ACC112 (cell line): ENCODE results near the gene ARL2.
"Not testable (repeated sequence)": the region's sequence is repeated elsewhere in the genome, so short reads cannot be mapped to it uniquely, and the experiment has no call there.

Source experiments
- H2AFZ ChIP-seq: fragments of 200-600 bp; sonication (generic); one replicate; pipeline ENCODE4 v1.6.0; 2017; ENCODE audit warnings: antibody characterized with exemption, low read length; ENCODE audit not compliant: unreplicated experiment
- H3K27ac ChIP-seq: fragments of 200-600 bp; sonication (generic); 2 replicates; pipeline ENCODE4 v1.5.1; 2014; ENCODE audit warnings: low read depth, mild to moderate bottlenecking, antibody characterized with exemption, low read length, moderate library complexity
- H3K27me3 ChIP-seq: fragments of 200-600 bp; sonication (generic); 2 replicates; pipeline ENCODE4 v1.6.1; 2014; ENCODE audit warnings: mild to moderate bottlenecking, antibody characterized with exemption, low read length, moderate library complexity, mixed read lengths; ENCODE audit not compliant: insufficient read depth
- H3K36me3 ChIP-seq: fragments of 200-600 bp; sonication (generic); 2 replicates; pipeline ENCODE4 v1.6.1; 2016; ENCODE audit warnings: mild to moderate bottlenecking, antibody characterized with exemption, low read length, moderate library complexity, mixed read lengths; ENCODE audit not compliant: insufficient read depth
- H3K4me1 ChIP-seq: fragments of 200-600 bp; sonication (generic); one replicate; pipeline ENCODE4 v1.6.1; 2016; ENCODE audit warnings: low read length, mixed read lengths; ENCODE audit not compliant: insufficient read depth, unreplicated experiment, control insufficient read depth
- H3K4me3 ChIP-seq: fragments of 200-600 bp; sonication (generic); 2 replicates; pipeline ENCODE4 v1.5.1; 2014; ENCODE audit warnings: mild to moderate bottlenecking, low read depth, low read length
- H3K79me2 ChIP-seq: fragments of 200-600 bp; sonication (generic); one replicate; pipeline ENCODE4 v1.6.0; 2016; ENCODE audit warnings: low read length; ENCODE audit not compliant: control insufficient read depth, unreplicated experiment, insufficient read depth

The ARL2 gene

DNA sequence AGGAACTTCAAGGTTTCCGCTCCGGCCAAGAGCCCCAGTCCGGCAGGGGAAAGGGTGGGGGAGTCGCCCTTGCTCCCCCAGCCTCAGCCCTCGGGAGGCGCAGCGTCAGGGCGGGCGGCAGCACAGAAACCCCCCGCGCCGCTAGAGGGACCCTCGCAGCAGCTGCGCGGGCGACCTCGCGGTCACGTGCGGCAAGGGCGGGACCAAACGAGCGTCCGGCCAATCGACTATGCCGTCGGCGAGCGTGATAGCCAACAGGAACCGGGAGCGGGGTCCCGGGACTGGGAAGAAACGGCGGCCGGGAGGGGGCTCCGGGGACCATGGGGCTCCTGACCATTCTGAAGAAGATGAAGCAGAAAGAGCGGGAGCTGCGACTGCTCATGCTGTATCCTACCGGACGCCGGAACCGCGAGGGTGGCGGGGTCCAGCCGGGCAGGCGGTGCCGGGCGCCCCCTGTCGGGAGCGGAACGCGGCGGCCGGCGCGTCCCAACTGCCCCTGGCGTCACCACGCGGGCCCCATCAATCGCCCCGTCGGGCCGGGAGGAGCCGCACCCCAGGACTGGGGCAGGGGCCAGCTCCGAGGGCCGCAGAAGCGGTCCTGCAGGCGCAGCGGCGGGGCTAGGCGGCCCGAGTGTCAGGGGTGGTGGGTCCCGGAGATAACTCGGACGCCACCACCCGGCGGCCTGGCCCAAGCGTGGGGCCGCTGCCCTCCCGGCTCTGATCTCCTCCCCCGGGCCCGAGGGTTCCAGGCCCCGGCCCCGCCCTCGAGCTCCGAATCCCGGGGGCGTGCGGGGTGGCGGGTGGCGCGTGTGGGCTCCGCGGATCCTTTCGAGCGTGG, at the start of gene ARL2:
ARL2 (plus strand) TSS at position 273 of the 838 bp plus-strand sequence; CDS start at position 321, 48 bp downstream.
- peak within 1 kb of the TSS; percentile 99 for H2AFZ ChIP-seq
- peaks cover 4% of the 10 kb centered on the region for H3K4me1 ChIP-seq
- peak within 1 kb of the TSS; percentile 97 for H3K4me3 ChIP-seq
- peaks cover 2% of the 10 kb centered on the region for H3K79me2 ChIP-seq
- no peaks in the 10 kb centered on the region for H3K27me3 ChIP-seq
- peak within 1 kb of the TSS; percentile 90 for H3K27ac ChIP-seq
- 0 out of 2 replicates have a peak, but pooled peaks cover 6% of the 10 kb centered on the region for H3K36me3 ChIP-seq

DNA sequence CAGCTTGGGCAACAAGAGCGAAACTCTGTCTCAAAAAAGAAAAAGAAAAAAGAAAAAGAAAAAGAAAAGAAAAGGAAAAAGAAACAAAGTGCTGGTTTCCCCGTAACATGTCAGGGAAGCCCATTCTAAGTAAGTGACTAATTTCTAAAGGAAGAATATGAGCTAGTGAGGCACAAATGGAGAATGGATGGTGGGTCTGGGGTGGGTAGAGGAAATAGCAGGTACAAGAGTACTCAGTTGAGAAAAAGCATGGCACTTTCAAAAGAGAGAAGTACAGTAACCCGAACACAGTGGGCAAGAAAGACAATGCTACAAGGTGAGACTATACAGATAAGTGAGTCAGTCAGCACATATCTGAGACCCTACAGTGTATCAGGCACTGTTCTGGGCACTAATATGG, 46.6 kb upstream of the ARL2 start:
- Histone ChIP-seq H3K36me3 (no peaks in the 10 kb centered on the region), H3K79me2 (no peaks in the 10 kb centered on the region), H3K4me1 (peaks cover 4% of the 10 kb centered on the region), H3K4me3 (no peak overlapping the region), H3K27me3 (no peaks in the 10 kb centered on the region; the same call in 1 of the 2 replicates), H3K27ac (no peak overlapping the region), H2AFZ (no peak overlapping the region)

DNA sequence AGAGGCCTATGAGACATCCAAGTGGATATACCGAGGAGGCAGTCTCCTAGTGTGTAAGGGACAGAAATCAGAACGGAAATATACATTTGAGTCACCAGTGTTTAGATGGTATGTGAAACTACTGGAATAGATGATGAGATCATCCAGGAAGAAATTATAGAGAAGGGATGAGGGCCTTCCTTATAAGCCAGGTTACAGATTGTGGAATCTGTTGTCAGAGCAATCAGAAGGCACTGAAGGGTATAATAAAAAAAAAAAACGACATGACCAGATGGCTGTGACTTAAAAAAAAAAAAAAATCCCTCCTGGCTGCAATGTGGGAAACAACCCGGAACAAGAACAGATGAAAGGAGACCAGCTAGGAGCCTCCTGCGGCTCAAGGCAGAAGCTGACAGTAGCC, 44.8 kb upstream of the ARL2 start:
- Histone ChIP-seq H3K36me3 (no peaks in the 10 kb centered on the region), H2AFZ (no peak overlapping the region), H3K4me3 (no peak overlapping the region), H3K79me2 (no peaks in the 10 kb centered on the region), H3K4me1 (peaks cover 4% of the 10 kb centered on the region), H3K27ac (no peak overlapping the region), H3K27me3 (no peaks in the 10 kb centered on the region)

DNA sequence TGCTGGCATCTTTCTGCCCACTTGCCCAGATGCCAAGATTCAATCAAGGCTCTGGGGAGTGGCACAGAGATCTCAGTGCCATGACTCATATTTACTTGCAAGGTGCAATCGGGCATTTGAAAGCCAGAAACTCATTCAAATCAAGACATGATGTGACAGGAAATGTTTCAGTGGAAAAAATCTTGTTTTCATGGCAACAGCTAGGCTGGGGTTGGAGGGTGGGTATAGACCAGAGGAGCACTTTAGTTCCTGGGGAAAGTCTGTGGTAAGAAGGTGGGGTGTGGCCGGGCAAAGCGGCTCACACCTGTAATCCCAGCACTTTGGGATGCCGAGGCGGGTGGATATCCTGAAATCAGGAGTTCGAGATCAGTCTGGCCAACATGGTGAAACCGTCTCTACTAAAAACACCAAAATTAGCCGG, 43.2 kb upstream of the ARL2 start:
- no peaks in the 10 kb centered on the region for H3K27me3 ChIP-seq
- peaks cover 4% of the 10 kb centered on the region for H3K4me1 ChIP-seq
- no peak overlapping the region for H3K27ac ChIP-seq
- H2AFZ ChIP-seq = no peak overlapping the region
- no peaks in the 10 kb centered on the region for H3K79me2 ChIP-seq
- no peaks in the 10 kb centered on the region for H3K36me3 ChIP-seq
- H3K4me3 ChIP-seq = no peak overlapping the region

DNA sequence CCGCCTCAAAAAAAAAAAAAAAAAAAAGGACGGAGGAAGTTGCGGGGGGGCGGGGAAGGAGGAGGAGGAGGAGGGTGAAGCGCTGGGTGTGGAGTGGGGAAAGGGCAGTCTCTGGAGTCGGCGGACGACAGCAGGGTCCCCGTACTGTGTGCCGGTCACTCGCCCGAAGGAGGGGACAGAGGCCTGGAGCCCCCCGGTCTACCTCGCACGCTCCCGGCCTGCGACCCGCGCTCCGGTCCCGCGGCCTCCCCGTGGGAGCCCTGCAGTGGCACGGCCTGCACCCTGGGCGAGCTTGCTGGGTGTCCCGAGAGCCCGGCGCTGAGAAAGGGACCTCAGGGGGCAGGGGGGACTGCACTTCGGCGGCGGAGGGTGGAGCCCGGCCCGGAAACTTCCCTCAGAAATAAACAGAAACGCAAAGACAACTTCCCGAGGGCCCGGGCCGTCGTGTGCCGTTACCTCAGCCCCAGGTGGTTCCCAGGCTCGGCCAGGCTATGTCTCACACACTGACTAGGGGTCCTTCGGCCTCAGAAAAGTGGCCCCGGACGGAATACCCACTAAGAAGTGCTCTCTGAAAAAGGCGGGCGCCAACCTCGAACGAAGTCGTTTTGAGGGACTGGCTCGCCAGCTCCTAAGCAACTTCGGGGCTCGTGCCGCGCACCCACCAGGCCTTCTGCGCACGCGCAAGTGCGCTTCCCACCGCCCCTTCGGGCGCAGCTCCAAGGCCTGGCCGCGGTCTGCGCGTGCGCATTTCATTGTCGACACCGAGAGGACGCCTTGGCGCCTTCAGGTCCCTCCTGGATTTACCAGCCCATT, 42.3 kb upstream of the ARL2 start, which contains the start of gene MAJIN:
MAJIN (minus strand) TSS at position 688 of the 813 bp plus-strand sequence. CDS start 12,703 bp downstream, outside the sequence.
- Histone ChIP-seq H3K4me3 (peak within 1 kb of the TSS; percentile 83), H3K79me2 (no peaks in the 10 kb centered on the region), H3K27ac (no peak within 1 kb of the TSS), H3K27me3 (no peaks in the 10 kb centered on the region), H3K36me3 (no peaks in the 10 kb centered on the region), H2AFZ (peak within 1 kb of the TSS; percentile 95), H3K4me1 (peaks cover 4% of the 10 kb centered on the region)

DNA sequence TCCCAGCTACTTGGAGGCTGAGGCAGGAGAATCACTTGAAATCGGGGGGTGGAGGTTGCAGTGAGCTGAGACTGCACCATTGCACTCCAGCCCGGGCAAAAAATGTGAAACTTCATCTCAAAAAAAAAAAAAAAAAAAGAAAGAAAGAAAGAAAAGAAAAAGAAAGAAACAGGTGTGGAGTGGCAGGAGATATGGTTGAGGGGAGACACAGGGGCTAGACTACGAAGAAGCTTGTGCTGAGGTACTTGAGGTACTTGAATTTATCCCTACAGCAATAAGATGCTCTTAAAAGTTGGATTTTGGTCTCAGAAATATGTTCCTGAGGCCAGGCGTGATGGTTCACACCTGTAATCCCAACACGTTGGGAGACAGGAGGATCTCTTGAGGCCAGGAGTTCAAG, 39.8 kb upstream of the ARL2 start:
- H3K79me2 ChIP-seq = no peaks in the 10 kb centered on the region
- H2AFZ ChIP-seq = no peak overlapping the region
- H3K4me1 ChIP-seq = peaks cover 4% of the 10 kb centered on the region
- H3K27ac ChIP-seq = no peak overlapping the region
- H3K36me3 ChIP-seq = no peaks in the 10 kb centered on the region
- no peaks in the 10 kb centered on the region for H3K27me3 ChIP-seq
- no peak overlapping the region for H3K4me3 ChIP-seq

DNA sequence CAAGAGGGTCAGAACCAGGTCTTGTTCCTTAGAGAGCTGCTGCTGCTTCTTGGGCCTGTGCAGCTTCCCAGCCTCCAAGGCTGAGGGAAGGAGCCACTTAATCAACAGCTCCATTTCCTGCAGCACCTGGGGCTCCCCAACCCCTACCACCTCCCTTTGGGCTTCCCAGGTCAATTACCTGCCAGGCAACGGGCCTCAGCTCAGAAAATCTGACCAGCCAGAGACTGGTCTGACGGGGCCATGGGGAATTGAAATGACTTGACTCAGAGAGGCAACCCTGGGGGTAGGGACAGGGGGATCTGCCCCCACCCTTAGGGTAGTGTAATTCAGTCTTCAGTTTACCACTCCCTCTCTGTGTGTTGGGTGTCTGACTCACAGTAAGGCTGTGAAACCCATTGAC, 37.3 kb upstream of the ARL2 start:
- Histone ChIP-seq H3K36me3 (no peaks in the 10 kb centered on the region), H3K79me2 (no peaks in the 10 kb centered on the region), H3K27ac (no peak overlapping the region), H3K4me3 (no peak overlapping the region), H3K27me3 (peaks cover 5% of the 10 kb centered on the region; the same call in 1 of the 2 replicates), H2AFZ (no peak overlapping the region), H3K4me1 (no peaks in the 10 kb centered on the region)

DNA sequence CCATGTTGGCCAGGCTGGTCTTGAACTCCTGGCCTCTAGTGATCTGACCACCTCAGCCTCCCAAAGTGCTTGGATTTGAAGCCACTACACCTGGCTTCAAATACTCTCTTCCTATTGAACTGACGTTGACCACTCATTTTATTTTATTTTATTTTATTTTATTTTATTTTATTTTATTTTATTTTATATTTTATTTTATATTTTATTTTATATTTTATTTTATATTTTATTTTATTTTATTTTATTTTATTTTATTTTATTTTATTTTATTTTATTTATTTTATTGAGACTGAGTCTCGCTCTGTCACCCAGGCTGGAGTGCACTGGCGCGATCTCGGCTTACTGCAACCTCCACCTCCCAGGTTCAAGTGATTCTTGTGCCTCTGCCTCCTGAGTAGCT, 30.6 kb upstream of the ARL2 start:
- not testable (repeated sequence) for H3K36me3 ChIP-seq, H3K4me3 ChIP-seq, H3K4me1 ChIP-seq, H3K27ac ChIP-seq, H3K79me2 ChIP-seq, H2AFZ ChIP-seq
- H3K27me3 ChIP-seq = peaks cover 13% of the 10 kb centered on the region

DNA sequence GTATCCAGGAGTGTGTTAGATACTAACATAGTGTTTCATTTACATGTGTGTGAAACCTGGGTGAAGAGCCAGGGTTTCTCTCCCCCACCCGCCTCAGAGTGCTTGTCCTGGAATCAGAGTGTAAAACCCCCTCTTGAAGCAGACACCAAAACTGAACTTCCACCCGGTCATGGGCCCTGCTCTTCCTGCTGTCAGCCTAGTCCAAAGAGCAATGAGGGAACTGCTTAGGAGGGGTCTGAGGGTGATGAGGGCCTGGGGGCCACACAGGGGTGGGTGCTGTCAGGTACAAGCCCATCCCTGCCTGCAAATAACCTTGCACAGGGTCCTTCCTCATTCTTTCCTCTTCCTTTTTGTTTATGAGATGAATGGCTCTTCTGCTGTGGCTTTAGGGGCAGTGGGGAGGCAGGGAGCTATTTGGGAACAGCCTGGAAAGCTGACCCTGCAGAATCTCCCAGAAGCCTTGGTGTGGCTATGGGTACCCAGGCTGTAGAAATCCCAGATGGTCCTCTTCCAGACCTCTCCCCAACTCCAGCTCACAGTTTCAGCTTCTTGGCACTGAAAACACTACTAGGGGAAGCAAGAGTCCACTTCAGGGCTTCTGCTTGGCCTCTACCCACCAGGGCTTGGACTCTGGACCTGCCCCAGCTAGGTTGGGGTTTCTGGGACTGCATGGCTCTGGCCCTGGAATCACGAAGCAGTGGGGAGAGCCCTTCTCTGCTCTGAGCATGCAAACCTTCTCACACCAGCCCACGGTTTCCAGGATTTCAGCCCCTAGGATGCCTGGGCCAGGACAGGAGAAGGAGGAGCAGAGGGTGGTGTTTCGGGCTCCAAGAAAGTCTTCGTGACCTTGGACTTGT, 25.7 kb upstream of the ARL2 start:
- no peaks in the 10 kb centered on the region for H3K36me3 ChIP-seq
- H3K79me2 ChIP-seq = no peaks in the 10 kb centered on the region
- H3K4me3 ChIP-seq = no peak overlapping the region
- H3K27me3 ChIP-seq = no peaks in the 10 kb centered on the region
- H3K4me1 ChIP-seq = peaks cover 7% of the 10 kb centered on the region
- H3K27ac ChIP-seq = no peak overlapping the region
- no peak overlapping the region for H2AFZ ChIP-seq

DNA sequence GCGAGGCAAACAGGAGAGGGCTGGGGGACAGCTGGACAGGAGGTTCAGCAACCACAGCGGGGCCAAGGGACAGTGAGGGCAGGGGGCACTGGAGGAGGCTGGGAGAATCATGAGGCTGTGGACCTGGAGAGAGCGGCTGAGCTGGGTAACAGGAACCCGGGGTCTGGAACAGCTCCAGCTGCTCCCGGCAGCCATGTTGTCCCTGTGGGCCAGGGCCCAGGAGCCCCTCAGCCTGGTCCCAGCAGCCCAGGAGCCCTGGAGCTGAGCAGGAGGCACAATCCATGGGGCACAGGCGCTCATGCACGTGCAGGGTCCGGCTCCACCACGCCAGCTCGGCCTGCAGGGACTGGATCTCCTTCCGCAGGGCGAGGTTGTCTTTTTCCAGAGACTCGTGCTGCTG, 24.5 kb upstream of the ARL2 start:
- Histone ChIP-seq H3K27me3 (no peaks in the 10 kb centered on the region), H3K4me3 (no peak overlapping the region), H3K4me1 (peaks cover 7% of the 10 kb centered on the region), H3K36me3 (no peaks in the 10 kb centered on the region), H3K27ac (no peak overlapping the region), H2AFZ (no peak overlapping the region), H3K79me2 (no peaks in the 10 kb centered on the region)
